SU-DHL-6 (cell line): ENCODE results near the gene CACNA1G.

ENCODE experiments used
- H2AFZ ChIP-seq: fragments of 200-600 bp; sonication (generic); 2 replicates; pipeline ENCODE4 v1.6.1; 2014; ENCODE audit warnings: low read depth, mild to moderate bottlenecking, moderate library complexity, mixed read lengths, antibody characterized with exemption, low read length; ENCODE audit not compliant: severe bottlenecking
- H3F3A ChIP-seq: fragments of 200-600 bp; shearing (Covaris generic); 2 replicates; pipeline ENCODE4 v1.6.0; 2016; ENCODE audit warnings: antibody characterized with exemption, mild to moderate bottlenecking; ENCODE audit not compliant: insufficient read depth
- H3K27ac ChIP-seq: fragments of 200-600 bp; sonication (generic); 2 replicates; pipeline ENCODE4 v1.5.1; 2016; ENCODE audit warnings: low read depth, mild to moderate bottlenecking, low read length, moderate library complexity, mixed read lengths
- H3K27me3 ChIP-seq: fragments of 200-600 bp; sonication (generic), shearing (Covaris generic); 2 replicates; pipeline ENCODE4 v1.6.0; 2014; ENCODE audit warnings: mild to moderate bottlenecking, low read length
- H3K36me3 ChIP-seq: fragments of 200-600 bp; sonication (generic); 2 replicates; pipeline ENCODE4 v1.6.1; 2014; ENCODE audit warnings: mild to moderate bottlenecking, low read length, mixed read lengths
- H3K4me2 ChIP-seq: fragments of 300-600, 200-600 bp; shearing (Covaris generic), sonication (generic); 2 replicates; pipeline ENCODE4 v1.6.0; 2014; ENCODE audit warnings: low read length, low read depth, mild to moderate bottlenecking; ENCODE audit not compliant: poor library complexity, severe bottlenecking
- H3K4me3 ChIP-seq: fragments of 200-600 bp; sonication (generic); 2 replicates; pipeline ENCODE4 v1.5.1; 2014; ENCODE audit warnings: antibody characterized with exemption, low read length, mild to moderate bottlenecking, mixed read lengths; ENCODE audit not compliant: insufficient read depth, poor library complexity, severe bottlenecking
- H3K79me2 ChIP-seq: fragments of 200-600 bp; sonication (generic); 2 replicates; pipeline ENCODE4 v1.6.1; 2014; ENCODE audit warnings: mild to moderate bottlenecking, low read length, moderate library complexity; ENCODE audit not compliant: insufficient read depth
- H3K9ac ChIP-seq: fragments of 200-600 bp; sonication (generic); 2 replicates; pipeline ENCODE4 v1.7.0; 2014; ENCODE audit warnings: mild to moderate bottlenecking, low read length
- H3K9me2 ChIP-seq: fragments of 200-600 bp; sonication (generic); replicated peaks from 2 replicates; pipeline ENCODE4 v1.6.1; 2014; ENCODE audit warnings: low read length; ENCODE audit not compliant: insufficient read depth
- H3K9me3 ChIP-seq: fragments of 200-600 bp; sonication (generic); 2 replicates; pipeline ENCODE4 v1.6.1; 2014; ENCODE audit warnings: low read length, mixed read lengths; ENCODE audit not compliant: insufficient read depth
- H4K20me1 ChIP-seq: fragments of 200-600 bp; sonication (generic); 2 replicates; pipeline ENCODE4 v1.6.1; 2014; ENCODE audit warnings: low read depth, mild to moderate bottlenecking, antibody characterized with exemption, low read length, moderate library complexity, mixed read lengths
- EZH2phosphoT487 ChIP-seq: fragments of 200-600 bp; sonication (generic), shearing (Covaris generic); conservative IDR thresholded peaks from 2 replicates; pipeline ENCODE4 v1.6.1; 2018; ENCODE audit warnings: mild to moderate bottlenecking, antibody characterized with exemption, low read length, moderate library complexity, mixed read lengths
- TF ChIP-seq, protein P1 (sequence below): fragments of 200-600 bp; sonication (generic); IDR thresholded peaks from one replicate; pipeline ENCODE4 v1.5.1; 2017; ENCODE audit warnings: antibody characterized with exemption, mild to moderate bottlenecking, low read length, moderate library complexity; ENCODE audit not compliant: insufficient read depth, poor library complexity, severe bottlenecking

Gene CACNA1G

DNA sequence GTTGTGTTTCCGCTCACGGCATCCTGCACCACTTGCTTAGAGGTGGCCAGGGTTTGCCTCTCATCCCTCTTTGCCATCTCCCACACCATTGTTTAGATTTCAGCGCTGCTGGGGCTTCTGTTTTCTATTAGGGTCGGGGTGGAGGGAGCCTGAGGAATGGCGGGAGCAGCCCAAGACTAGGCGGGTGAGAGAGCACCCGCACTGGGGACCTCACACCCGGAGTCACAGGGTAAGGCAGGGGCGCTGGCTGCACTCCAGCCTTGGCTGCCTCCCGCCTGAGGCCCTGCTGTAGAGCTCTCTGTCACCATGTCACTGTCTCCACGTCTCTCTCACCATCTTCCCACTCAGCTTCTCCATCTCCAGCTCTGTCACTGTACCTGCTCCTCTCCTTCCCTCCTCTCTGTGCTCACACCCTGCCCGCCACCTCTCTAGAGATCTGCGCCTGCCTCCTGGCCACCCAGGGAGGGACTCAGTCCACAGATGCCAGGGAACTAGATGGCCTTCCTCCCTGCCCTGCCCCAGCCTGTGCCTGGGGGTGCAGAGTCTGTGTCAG, 41.4 kb downstream of the CACNA1G start:
- Histone ChIP-seq H4K20me1 (no peaks in the 10 kb centered on the region), H3K27ac (no peak overlapping the region), H2AFZ (no peak overlapping the region), H3F3A (no peaks in the 10 kb centered on the region), H3K9me3 (no peaks in the 10 kb centered on the region), H3K79me2 (no peaks in the 10 kb centered on the region), H3K9ac (no peak overlapping the region), H3K36me3 (no peaks in the 10 kb centered on the region), H3K9me2 (no peaks in the 10 kb centered on the region), H3K4me2 (no peak overlapping the region), H3K27me3 (no peaks in the 10 kb centered on the region), H3K4me3 (no peak overlapping the region)
- TF ChIP-seq, protein P1, sequence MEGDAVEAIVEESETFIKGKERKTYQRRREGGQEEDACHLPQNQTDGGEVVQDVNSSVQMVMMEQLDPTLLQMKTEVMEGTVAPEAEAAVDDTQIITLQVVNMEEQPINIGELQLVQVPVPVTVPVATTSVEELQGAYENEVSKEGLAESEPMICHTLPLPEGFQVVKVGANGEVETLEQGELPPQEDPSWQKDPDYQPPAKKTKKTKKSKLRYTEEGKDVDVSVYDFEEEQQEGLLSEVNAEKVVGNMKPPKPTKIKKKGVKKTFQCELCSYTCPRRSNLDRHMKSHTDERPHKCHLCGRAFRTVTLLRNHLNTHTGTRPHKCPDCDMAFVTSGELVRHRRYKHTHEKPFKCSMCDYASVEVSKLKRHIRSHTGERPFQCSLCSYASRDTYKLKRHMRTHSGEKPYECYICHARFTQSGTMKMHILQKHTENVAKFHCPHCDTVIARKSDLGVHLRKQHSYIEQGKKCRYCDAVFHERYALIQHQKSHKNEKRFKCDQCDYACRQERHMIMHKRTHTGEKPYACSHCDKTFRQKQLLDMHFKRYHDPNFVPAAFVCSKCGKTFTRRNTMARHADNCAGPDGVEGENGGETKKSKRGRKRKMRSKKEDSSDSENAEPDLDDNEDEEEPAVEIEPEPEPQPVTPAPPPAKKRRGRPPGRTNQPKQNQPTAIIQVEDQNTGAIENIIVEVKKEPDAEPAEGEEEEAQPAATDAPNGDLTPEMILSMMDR: no peak
- no peak for TF ChIP-seq EZH2phosphoT487

DNA sequence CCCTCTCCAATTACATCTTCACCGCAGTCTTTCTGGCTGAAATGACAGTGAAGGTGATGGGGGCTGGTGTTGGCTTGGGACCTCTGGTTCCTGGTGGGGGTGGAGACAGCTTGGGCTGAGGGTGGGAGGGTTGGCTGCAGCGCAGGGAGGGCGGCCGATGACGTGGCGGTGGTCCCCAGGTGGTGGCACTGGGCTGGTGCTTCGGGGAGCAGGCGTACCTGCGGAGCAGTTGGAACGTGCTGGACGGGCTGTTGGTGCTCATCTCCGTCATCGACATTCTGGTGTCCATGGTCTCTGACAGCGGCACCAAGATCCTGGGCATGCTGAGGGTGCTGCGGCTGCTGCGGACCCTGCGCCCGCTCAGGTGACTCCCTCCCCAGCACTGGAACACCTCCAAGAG, 42.3 kb downstream of the CACNA1G start:
- Histone ChIP-seq H3K4me3 (no peak overlapping the region), H3K79me2 (no peaks in the 10 kb centered on the region), H4K20me1 (no peaks in the 10 kb centered on the region), H3F3A (no peaks in the 10 kb centered on the region), H3K36me3 (no peaks in the 10 kb centered on the region), H3K27ac (no peak overlapping the region), H3K9ac (no peak overlapping the region), H3K9me3 (no peaks in the 10 kb centered on the region), H2AFZ (no peak overlapping the region), H3K27me3 (no peaks in the 10 kb centered on the region), H3K9me2 (no peaks in the 10 kb centered on the region), H3K4me2 (no peak overlapping the region)
- TF ChIP-seq EZH2phosphoT487: no peak
- TF ChIP-seq, protein P1: no peak

DNA sequence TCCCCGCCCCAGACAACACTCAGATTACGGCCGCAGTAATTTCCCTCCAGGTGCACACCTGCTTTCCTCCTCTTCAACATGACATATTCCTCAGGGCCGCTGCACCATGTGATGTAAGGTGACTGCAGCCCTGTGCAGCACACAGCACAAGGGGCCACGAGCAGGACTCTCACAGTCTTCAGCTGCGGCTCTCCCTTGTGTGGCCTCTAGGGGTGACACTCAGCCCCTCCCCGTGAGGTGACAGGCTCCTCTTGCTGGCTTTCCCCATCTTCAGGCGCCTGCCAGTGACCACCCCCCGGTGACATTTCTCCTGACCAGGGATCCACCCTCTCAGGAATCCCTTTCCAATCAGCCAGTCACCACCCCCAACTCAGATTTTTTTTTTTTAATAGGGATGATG, 42.8 kb downstream of the CACNA1G start:
- Histone ChIP-seq H3K4me2 (no peak overlapping the region), H3F3A (no peaks in the 10 kb centered on the region), H3K79me2 (no peaks in the 10 kb centered on the region), H3K27me3 (no peaks in the 10 kb centered on the region), H3K36me3 (no peaks in the 10 kb centered on the region), H3K9me3 (no peaks in the 10 kb centered on the region), H3K9ac (no peak overlapping the region), H3K9me2 (no peaks in the 10 kb centered on the region), H4K20me1 (no peaks in the 10 kb centered on the region), H3K4me3 (no peak overlapping the region), H2AFZ (no peak overlapping the region), H3K27ac (no peak overlapping the region)
- no peak for TF ChIP-seq EZH2phosphoT487
- TF ChIP-seq, protein P1: no peak

DNA sequence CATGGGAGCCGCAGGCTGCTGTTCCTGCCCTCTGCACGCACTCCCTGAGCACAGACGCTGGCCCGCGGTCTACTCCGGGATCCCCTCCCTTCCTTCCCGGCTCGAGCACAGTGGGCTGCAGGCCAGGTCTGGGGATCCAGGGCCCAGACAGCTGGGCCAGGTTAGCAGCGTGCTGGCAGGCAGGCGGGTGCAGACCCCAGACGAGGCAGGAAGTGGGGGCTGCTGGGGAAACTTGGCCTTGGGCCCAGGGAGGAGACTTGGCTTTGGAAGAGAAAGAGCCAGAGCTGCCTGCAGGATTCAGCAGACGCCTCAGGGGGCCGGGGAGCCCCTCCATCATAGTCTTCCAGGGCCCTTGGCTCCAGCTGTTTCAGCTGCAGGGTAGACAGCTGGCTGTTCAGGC, 44.0 kb downstream of the CACNA1G start:
- Histone ChIP-seq H3K4me3 (no peak overlapping the region), H3K79me2 (no peaks in the 10 kb centered on the region), H3K4me2 (no peak overlapping the region), H2AFZ (no peak overlapping the region), H4K20me1 (no peaks in the 10 kb centered on the region), H3K36me3 (no peaks in the 10 kb centered on the region), H3K27me3 (no peaks in the 10 kb centered on the region), H3K9me2 (no peaks in the 10 kb centered on the region), H3K9ac (no peak overlapping the region), H3F3A (no peaks in the 10 kb centered on the region), H3K27ac (no peak overlapping the region), H3K9me3 (no peaks in the 10 kb centered on the region)
- no peak for TF ChIP-seq EZH2phosphoT487
- TF ChIP-seq, protein P1: no peak
